ENCODE results near the gene UBR4.

Gene UBR4

DNA sequence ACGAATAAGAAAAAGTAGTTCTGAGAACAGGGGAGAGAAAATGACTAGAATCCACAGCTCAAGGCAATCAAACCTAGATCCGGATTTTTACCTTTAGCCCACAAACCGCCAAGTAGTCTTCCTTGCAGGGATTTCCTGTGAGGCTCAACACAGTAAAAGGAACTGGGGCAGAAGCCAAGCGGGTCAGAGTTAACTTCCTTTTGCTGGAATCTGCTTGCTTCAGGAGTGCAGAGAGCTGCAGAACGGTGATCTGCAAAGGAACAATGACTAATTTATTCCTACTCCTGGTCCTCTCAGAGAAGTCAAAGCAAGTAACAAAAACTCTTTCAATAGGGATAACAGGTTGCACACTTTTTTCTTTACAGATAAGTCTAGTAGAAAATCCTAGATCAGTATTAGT is 53.4 kb downstream of the UBR4 start:
- Histone ChIP-seq H3K27ac (0 out of 2 replicates have a peak overlapping the region, but pooled peaks have one; percentile 20), H3K4me3 (no peak overlapping the region), H3K36me3 (ENCODE audit: insufficient read depth, low read length) (peaks cover 100% of the 10 kb centered on the region), H3K9ac (ENCODE audit: insufficient read length) (no peak overlapping the region), H3K9me3 (ENCODE audit: low read depth, low read length) (no peaks in the 10 kb centered on the region)
- TF ChIP-seq POLR2AphosphoS5 (IDR thresholded peaks at IDR 0.05; ENCODE audit: borderline replicate concordance, low read depth, low read length) = no peak
- no peak for DNase-seq (ENCODE audit: low read depth, low spot score)

DNA sequence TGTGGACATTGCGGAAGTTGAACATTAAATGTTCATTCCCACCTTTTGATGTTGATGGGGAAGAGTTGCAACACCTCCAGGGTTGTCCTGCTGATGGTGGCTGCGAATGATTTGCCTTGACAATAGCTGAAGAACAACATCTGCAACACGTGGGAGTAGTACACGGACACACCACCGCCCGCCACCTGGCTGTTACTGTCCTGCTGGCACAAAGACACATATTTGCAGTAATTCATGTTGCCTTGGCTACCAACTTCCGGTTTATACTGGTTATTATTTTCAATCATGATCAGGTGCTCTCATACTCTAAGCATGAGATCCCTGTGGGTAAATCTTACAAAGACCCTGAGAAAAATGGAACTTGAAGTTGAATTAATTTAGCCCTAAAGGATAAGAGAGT is 55.2 kb downstream of the UBR4 start:
- Histone ChIP-seq H3K9ac (ENCODE audit: insufficient read length) (no peak overlapping the region), H3K4me3 (no peak overlapping the region), H3K27ac (no peak overlapping the region), H3K36me3 (ENCODE audit: insufficient read depth, low read length) (peaks cover 100% of the 10 kb centered on the region), H3K9me3 (ENCODE audit: low read depth, low read length) (no peaks in the 10 kb centered on the region)
- DNase-seq (ENCODE audit: low read depth, low spot score) = no peak
- TF ChIP-seq EZH2 (IDR thresholded peaks at IDR 0.05) (no peak), POLR2AphosphoS5 (IDR thresholded peaks at IDR 0.05; ENCODE audit: borderline replicate concordance, low read depth, low read length) (no peak), FOXP2 (optimal IDR thresholded peaks at IDR 0.05; ENCODE audit: control extremely low read depth, extremely low read length, insufficient read depth) (no peak)

- H3K27ac ChIP-seq = no peak overlapping the region
- H3K9ac ChIP-seq (ENCODE audit: insufficient read length) = no peak overlapping the region
- DNase-seq (ENCODE audit: low read depth, low spot score) = no peak
- H3K4me3 ChIP-seq = no peak overlapping the region
- no peak for TF ChIP-seq FOXP2 (optimal IDR thresholded peaks at IDR 0.05; ENCODE audit: control extremely low read depth, extremely low read length, insufficient read depth)
- TF ChIP-seq POLR2AphosphoS5 (IDR thresholded peaks at IDR 0.05; ENCODE audit: borderline replicate concordance, low read depth, low read length) = no peak
- no peak for TF ChIP-seq EZH2 (IDR thresholded peaks at IDR 0.05)
- H3K9me3 ChIP-seq (ENCODE audit: low read depth, low read length) = no peaks in the 10 kb centered on the region
- peaks cover 100% of the 10 kb centered on the region for H3K36me3 ChIP-seq (ENCODE audit: insufficient read depth, low read length)
Observed at GRCh38 chr1:19153169-19153568, 56.9 kb downstream of the UBR4 start.

- DNase-seq (ENCODE audit: low read depth, low spot score) = no peak
- no peak overlapping the region for H3K4me3 ChIP-seq
- H3K36me3 ChIP-seq (ENCODE audit: insufficient read depth, low read length) = peaks cover 100% of the 10 kb centered on the region
- H3K27ac ChIP-seq = no peak overlapping the region
- H3K9me3 ChIP-seq (ENCODE audit: low read depth, low read length) = no peaks in the 10 kb centered on the region
- H3K9ac ChIP-seq (ENCODE audit: insufficient read length) = no peak overlapping the region
- TF ChIP-seq POLR2AphosphoS5 (IDR thresholded peaks at IDR 0.05; ENCODE audit: borderline replicate concordance, low read depth, low read length) = no peak
- TF ChIP-seq FOXP2 (optimal IDR thresholded peaks at IDR 0.05; ENCODE audit: control extremely low read depth, extremely low read length, insufficient read depth) = no peak
- no peak for TF ChIP-seq EZH2 (IDR thresholded peaks at IDR 0.05)
Observed at GRCh38 chr1:19151537-19151936, 58.5 kb downstream of the UBR4 start.

DNA sequence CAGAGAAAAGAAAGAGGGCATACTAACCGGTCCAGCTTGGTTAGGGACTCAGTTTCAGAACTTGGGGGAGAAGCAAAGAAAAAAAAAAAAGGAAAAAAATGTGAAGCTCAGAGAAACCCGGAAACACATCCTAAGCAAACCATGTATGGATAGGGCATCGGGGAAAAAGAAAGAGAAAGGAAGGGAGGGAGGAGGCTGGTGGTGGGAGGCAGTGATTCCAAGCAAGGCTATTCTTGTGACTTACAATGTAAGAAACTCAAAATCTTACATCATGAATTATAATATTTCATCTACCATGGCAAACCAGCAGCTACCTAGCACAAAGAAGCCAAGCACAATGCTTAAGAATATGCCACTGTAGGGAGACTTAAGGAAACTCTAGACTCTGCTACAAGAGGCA is 60.3 kb downstream of the UBR4 start:
- Histone ChIP-seq H3K9me3 (ENCODE audit: low read depth, low read length) (no peaks in the 10 kb centered on the region), H3K9ac (ENCODE audit: insufficient read length) (no peak overlapping the region), H3K27ac (peak overlapping the region; percentile 52; the same call in 1 of the 2 replicates), H3K36me3 (ENCODE audit: insufficient read depth, low read length) (peaks cover 100% of the 10 kb centered on the region), H3K4me3 (no peak overlapping the region)
- no peak for TF ChIP-seq EZH2 (IDR thresholded peaks at IDR 0.05)
- no peak for TF ChIP-seq POLR2AphosphoS5 (IDR thresholded peaks at IDR 0.05; ENCODE audit: borderline replicate concordance, low read depth, low read length)
- TF ChIP-seq FOXP2 (optimal IDR thresholded peaks at IDR 0.05; ENCODE audit: control extremely low read depth, extremely low read length, insufficient read depth) = no peak
- no peak for DNase-seq (ENCODE audit: low read depth, low spot score)

DNA sequence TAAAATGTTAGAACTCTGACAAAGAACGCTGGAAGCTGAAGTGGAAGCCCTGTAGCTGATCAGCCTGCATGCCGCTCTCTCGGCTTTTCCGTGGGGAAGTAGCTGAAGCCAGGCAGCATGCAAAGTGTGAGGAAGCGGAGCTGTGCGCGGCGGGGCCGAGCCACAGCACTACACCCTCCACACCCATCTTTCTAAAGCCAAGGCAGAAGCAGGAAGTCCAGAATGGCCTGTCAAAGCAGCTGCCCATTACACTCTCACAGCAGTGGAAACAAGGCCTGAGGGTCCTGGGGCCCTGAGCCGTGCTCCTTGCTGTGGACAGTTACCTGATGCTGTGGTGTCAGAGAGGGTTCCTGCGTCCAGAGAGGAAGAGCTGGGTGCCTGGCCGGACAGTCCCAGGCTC is 69.6 kb downstream of the UBR4 start:
- DNase-seq (ENCODE audit: low read depth, low spot score) = no peak
- no peak overlapping the region for H3K9ac ChIP-seq (ENCODE audit: insufficient read length)
- TF ChIP-seq POLR2AphosphoS5 (IDR thresholded peaks at IDR 0.05; ENCODE audit: borderline replicate concordance, low read depth, low read length) (no peak), FOXP2 (optimal IDR thresholded peaks at IDR 0.05; ENCODE audit: control extremely low read depth, extremely low read length, insufficient read depth) (no peak), EZH2 (IDR thresholded peaks at IDR 0.05) (no peak)
- H3K4me3 ChIP-seq = no peak overlapping the region
- no peaks in the 10 kb centered on the region for H3K9me3 ChIP-seq (ENCODE audit: low read depth, low read length)
- H3K27ac ChIP-seq = no peak overlapping the region
- peaks cover 94% of the 10 kb centered on the region for H3K36me3 ChIP-seq (ENCODE audit: insufficient read depth, low read length)

DNA sequence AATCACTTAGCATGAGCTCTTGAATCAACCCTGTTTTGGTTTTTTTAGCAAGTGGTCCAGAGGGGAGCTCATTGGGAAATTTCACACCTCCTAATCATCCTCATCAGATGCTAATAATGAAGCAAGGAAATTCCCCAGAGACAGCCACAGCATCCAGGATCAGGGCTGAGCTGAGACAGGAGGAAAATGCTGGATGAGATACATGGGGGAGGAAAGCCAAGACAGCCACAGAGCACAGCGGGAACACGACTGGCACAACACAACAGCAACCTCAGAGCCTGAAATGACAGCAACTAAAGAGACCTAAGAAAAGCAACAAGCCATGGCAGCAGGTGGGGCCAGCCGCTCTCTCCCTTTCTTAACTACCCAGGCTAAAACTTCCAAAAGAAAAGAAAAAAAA is 70.4 kb downstream of the UBR4 start:
- no peak for TF ChIP-seq EZH2 (IDR thresholded peaks at IDR 0.05)
- TF ChIP-seq POLR2AphosphoS5 (IDR thresholded peaks at IDR 0.05; ENCODE audit: borderline replicate concordance, low read depth, low read length) = no peak
- peaks cover 94% of the 10 kb centered on the region for H3K36me3 ChIP-seq (ENCODE audit: insufficient read depth, low read length)

DNA sequence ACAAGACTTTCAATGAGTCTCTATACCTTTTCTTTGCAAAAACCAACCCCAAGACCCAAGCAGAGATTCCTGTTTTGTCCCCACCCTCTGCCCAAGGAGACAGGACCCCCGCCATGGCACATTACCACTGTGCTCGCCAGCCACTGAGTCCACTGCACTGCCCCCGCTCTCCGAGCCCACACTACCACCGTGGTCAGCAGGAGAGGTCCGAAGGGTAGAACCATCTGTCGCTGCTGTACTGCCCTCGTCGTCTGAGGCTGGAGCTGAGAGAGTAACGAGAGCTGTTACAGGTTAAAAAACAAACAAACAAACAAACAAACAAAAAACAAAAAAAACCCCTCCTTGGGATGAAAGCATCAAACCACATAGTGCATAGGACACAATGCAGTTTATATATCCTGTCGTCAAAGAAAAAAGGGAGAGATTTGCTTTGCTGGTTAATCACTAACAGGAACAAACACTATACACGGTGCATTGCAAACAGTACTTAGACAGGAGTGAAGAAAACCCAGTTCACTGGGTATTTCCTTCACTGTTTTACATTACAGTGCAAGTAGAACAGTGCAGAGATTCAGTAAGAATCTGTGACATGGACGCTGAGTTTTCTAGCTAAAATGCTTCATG is 71.0 kb downstream of the UBR4 start:
- Histone ChIP-seq H3K27ac (no peak overlapping the region), H3K9ac (ENCODE audit: insufficient read length) (no peak overlapping the region), H3K4me3 (no peak overlapping the region), H3K9me3 (ENCODE audit: low read depth, low read length) (0 out of 2 replicates have a peak, but pooled peaks cover 6% of the 10 kb centered on the region), H3K36me3 (ENCODE audit: insufficient read depth, low read length) (peaks cover 94% of the 10 kb centered on the region)
- DNase-seq (ENCODE audit: low read depth, low spot score) = no peak
- TF ChIP-seq EZH2 (IDR thresholded peaks at IDR 0.05) (no peak), POLR2AphosphoS5 (IDR thresholded peaks at IDR 0.05; ENCODE audit: borderline replicate concordance, low read depth, low read length) (no peak), FOXP2 (optimal IDR thresholded peaks at IDR 0.05; ENCODE audit: control extremely low read depth, extremely low read length, insufficient read depth) (no peak)

More for the DNA sequence above, 70.4 kb downstream of the UBR4 start:
- no peak overlapping the region for H3K4me3 ChIP-seq
- no peak for DNase-seq (ENCODE audit: low read depth, low spot score)
- H3K27ac ChIP-seq = no peak overlapping the region
- 0 out of 2 replicates have a peak, but pooled peaks cover 6% of the 10 kb centered on the region for H3K9me3 ChIP-seq (ENCODE audit: low read depth, low read length)
- no peak overlapping the region for H3K9ac ChIP-seq (ENCODE audit: insufficient read length)

GRCh38 chr1:19138331-19138730 is 71.7 kb downstream of the UBR4 start:
- no peak for TF ChIP-seq FOXP2 (optimal IDR thresholded peaks at IDR 0.05; ENCODE audit: control extremely low read depth, extremely low read length, insufficient read depth)
- no peak for TF ChIP-seq POLR2AphosphoS5 (IDR thresholded peaks at IDR 0.05; ENCODE audit: borderline replicate concordance, low read depth, low read length)
- no peak for TF ChIP-seq EZH2 (IDR thresholded peaks at IDR 0.05)
- Histone ChIP-seq H3K27ac (no peak overlapping the region), H3K9me3 (ENCODE audit: low read depth, low read length) (peaks cover 9% of the 10 kb centered on the region; the same call in 1 of the 2 replicates), H3K4me3 (no peak overlapping the region), H3K36me3 (ENCODE audit: insufficient read depth, low read length) (peaks cover 92% of the 10 kb centered on the region), H3K9ac (ENCODE audit: insufficient read length) (no peak overlapping the region)
- no peak for DNase-seq (ENCODE audit: low read depth, low spot score)

Data from SK-N-MC (cell line).